H7 (cell line): ENCODE data around the gene CALM3. TPM values are rescaled to one million over a fixed set of nuclear protein-coding genes. Genes with fewer than 3 reads are reported as not detected.
A peak's percentile ranks its signal among the peaks of the same experiment; 100 is the strongest.

ENCODE experiments used
- DNase-seq: peaks from one replicate; pipeline ENCODE4 v3.0.0; 2012
- H3K27me3 ChIP-seq: 2 replicates; pipeline ENCODE4 v1.6.0; 2011; ENCODE audit warnings: mild to moderate bottlenecking, low read length; ENCODE audit not compliant: control insufficient read depth, insufficient read depth
- H3K36me3 ChIP-seq: replicated peaks from 2 replicates; pipeline ENCODE4 v1.5.1; 2011; ENCODE audit warnings: low read length; ENCODE audit not compliant: control insufficient read depth, insufficient read depth
- H3K4me3 ChIP-seq: 2 replicates; pipeline ENCODE4 v1.5.1; 2011; ENCODE audit warnings: low read depth, mild to moderate bottlenecking, control low read depth, low read length, moderate library complexity; ENCODE audit not compliant: insufficient read depth
- total RNA-seq: library from RNA; depleted of rRNA; stranded (reverse); fragments of >200 nt; shearing (Covaris generic); gene quantifications from 2 replicates; pipeline ENCODE4 v1.2.3, GENCODE V29; 2014

The CALM3 gene
- total RNA-seq, 1 experiment from 2014 or later = 202 TPM

DNA sequence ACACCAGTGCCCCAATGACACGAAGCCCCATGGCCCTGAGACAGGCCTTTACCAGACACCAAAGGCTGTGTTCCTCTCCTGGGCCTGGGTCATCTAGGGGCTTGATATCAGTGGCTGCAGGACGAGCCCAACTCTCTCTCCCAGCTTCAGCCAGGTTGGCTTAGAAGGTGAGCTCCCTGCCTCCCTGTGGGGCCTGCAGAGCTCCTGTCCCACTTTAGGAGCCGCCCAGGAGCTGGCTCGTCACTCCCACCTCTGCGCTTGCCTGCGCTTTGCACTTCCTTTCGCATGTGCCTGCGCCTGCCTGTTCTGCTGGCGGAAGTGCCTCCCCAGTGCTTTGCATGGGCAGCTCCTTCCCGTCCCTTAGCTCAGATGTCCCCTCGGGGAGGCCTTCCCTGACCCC, 4.9 kb downstream of the CALM3 start:
- Histone ChIP-seq H3K27me3 (no peaks in the 10 kb centered on the region), H3K36me3 (peaks cover 28% of the 10 kb centered on the region), H3K4me3 (no peak overlapping the region)
- DNase-seq = no peak

GRCh38 chr19:46606681-46607447, 5.7 kb downstream of the CALM3 start:
- no peak overlapping the region for H3K4me3 ChIP-seq
- H3K36me3 ChIP-seq = peaks cover 28% of the 10 kb centered on the region
- peak; percentile 15 for DNase-seq
- no peaks in the 10 kb centered on the region for H3K27me3 ChIP-seq

GRCh38 chr19:46607448-46607841, 6.3 kb downstream of the CALM3 start:
- DNase-seq = peak; percentile 24
- peaks cover 28% of the 10 kb centered on the region for H3K36me3 ChIP-seq
- no peak overlapping the region for H3K4me3 ChIP-seq
- H3K27me3 ChIP-seq = no peaks in the 10 kb centered on the region

- no peaks in the 10 kb centered on the region for H3K27me3 ChIP-seq
- H3K4me3 ChIP-seq = no peak overlapping the region
- H3K36me3 ChIP-seq = peaks cover 28% of the 10 kb centered on the region
- DNase-seq = no peak
Observed at GRCh38 chr19:46608178-46608577, 7.0 kb downstream of the CALM3 start.

GRCh38 chr19:46608581-46609345, 7.6 kb downstream of the CALM3 start:
- no peaks in the 10 kb centered on the region for H3K27me3 ChIP-seq
- peak; percentile 30 for DNase-seq
- peaks cover 28% of the 10 kb centered on the region for H3K36me3 ChIP-seq
- H3K4me3 ChIP-seq = no peak overlapping the region

- no peaks in the 10 kb centered on the region for H3K27me3 ChIP-seq
- no peak overlapping the region for H3K4me3 ChIP-seq
- H3K36me3 ChIP-seq = peaks cover 28% of the 10 kb centered on the region
- DNase-seq = peak; percentile 45
Observed at GRCh38 chr19:46609511-46610412, 8.6 kb downstream of the CALM3 start.

- H3K36me3 ChIP-seq = peaks cover 28% of the 10 kb centered on the region
- no peak for DNase-seq
- H3K4me3 ChIP-seq = no peak overlapping the region
- H3K27me3 ChIP-seq = no peaks in the 10 kb centered on the region
Observed at GRCh38 chr19:46610413-46610775, 9.3 kb downstream of the CALM3 start.

DNA sequence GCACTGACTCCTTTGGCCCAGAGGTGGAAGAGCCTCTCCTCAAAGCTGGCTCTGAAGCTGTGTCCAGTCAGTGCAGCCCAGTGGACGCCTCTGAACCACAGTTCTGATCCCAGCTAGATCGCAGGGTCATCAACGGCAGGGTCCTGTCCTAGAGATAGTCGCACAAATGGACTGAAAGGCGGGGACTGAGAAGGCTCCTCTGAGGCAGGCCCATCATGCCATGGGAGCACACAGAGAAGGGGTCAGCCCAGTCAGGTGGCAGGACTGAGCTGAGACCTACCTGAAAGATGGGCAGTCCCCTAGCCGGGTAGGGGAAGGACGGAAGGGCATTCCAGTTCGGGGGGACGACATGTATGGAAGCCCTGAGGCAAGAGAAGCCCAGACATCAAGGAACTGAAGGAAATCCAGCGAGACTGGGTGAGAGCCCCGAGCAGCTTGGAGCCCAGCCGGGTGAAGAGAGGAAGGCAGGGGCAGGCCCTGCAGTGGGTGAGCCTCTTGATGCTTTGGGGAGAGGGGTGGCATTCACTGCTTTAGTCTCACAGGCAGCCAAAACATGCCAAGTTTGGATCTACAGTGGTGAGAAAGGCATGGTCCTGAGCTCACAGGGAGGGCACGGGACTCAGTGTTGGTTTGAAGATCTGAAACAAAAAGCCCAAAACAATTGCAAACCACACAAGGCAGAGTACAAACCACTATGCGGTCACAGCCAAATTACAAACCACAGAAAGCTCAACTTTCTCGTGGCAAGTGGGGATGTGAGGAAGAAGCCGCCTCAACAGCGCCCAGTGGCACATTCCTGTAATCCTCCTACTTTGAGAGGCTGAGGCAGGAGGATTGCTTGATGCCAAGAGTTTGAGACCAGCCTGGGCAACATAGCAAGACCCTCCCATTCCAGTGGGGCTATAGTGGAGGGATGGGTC, 10.0 kb downstream of the CALM3 start:
- Histone ChIP-seq H3K36me3 (peaks cover 23% of the 10 kb centered on the region), H3K4me3 (no peak overlapping the region), H3K27me3 (no peaks in the 10 kb centered on the region)
- DNase-seq = peak; percentile 34

DNA sequence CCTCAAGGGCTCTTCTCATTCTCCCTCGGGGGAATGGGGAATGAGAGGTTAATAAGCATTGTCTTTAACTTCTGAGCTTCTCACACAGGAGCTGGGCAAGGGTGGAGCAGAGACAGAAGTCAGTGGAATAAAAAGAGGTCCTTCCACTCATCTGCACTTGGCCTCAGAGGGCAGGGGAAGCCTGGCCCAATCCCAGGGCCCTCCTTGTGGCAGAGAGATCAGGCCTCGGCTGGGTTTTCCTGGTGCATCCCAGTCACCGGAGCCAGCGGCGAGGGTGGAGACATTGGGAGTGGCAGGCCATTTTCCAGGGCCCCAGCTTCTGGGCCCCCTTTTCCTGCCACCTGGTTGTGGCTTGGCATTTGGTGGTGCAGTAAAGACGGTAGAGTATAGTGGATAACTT, 10.6 kb downstream of the CALM3 start:
- Histone ChIP-seq H3K27me3 (no peaks in the 10 kb centered on the region), H3K4me3 (no peak overlapping the region), H3K36me3 (peaks cover 19% of the 10 kb centered on the region)
- DNase-seq = no peak

- no peak overlapping the region for H3K4me3 ChIP-seq
- peaks cover 7% of the 10 kb centered on the region for H3K36me3 ChIP-seq
- peak; percentile 52 for DNase-seq
- no peaks in the 10 kb centered on the region for H3K27me3 ChIP-seq
Observed at GRCh38 chr19:46613525-46613924, 12.4 kb downstream of the CALM3 start.

DNA sequence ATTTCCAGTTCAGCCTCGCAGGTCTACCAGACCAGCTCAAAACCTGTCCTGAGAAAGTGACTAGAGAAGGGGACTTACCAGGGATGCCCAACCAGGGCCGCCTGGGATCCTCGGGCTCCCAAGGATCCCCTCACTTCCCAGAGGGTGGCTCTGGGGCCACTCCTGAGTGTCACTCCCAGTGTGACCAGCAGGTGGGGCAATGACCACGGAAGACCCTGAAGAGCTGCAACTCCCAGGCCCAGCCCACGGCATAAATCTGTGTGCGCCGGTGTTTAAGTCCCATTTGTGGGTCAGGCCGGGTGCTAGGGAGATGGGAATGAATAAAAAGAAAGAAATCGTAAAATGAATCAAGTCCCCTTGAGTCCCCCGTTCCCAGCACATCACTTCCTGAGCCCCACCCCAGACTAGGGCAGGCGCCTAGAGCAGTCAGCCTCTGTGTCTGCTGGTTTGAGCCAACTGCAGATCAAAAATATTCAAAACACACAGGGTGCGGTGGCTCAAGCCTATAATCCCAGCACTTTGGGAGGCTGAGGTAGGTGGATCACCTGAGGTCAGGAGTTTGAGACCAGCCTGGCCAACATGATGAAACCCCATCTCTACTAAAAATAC, 13.1 kb downstream of the CALM3 start:
- Histone ChIP-seq H3K27me3 (no peaks in the 10 kb centered on the region), H3K36me3 (peaks cover under 1% of the 10 kb centered on the region), H3K4me3 (no peak overlapping the region)
- peak; percentile 94 for DNase-seq

GRCh38 chr19:46615966-46616365, 14.8 kb downstream of the CALM3 start:
- Histone ChIP-seq H3K36me3 (no peaks in the 10 kb centered on the region), H3K27me3 (no peaks in the 10 kb centered on the region)

GRCh38 chr19:46616631-46617322, 15.6 kb downstream of the CALM3 start:
- Histone ChIP-seq H3K27me3 (no peaks in the 10 kb centered on the region), H3K4me3 (no peak overlapping the region), H3K36me3 (no peaks in the 10 kb centered on the region)
- peak; percentile 94 for DNase-seq

More at GRCh38 chr19:46615966-46616365, 14.8 kb downstream of the CALM3 start:
- no peak overlapping the region for H3K4me3 ChIP-seq
- no peak for DNase-seq
